Measurements from ENCODE around the gene ESPN.
"Not testable (repeated sequence)": the region's sequence is repeated elsewhere in the genome, so short reads cannot be mapped to it uniquely, and the experiment has no call there.

ESPN gene, protein sequence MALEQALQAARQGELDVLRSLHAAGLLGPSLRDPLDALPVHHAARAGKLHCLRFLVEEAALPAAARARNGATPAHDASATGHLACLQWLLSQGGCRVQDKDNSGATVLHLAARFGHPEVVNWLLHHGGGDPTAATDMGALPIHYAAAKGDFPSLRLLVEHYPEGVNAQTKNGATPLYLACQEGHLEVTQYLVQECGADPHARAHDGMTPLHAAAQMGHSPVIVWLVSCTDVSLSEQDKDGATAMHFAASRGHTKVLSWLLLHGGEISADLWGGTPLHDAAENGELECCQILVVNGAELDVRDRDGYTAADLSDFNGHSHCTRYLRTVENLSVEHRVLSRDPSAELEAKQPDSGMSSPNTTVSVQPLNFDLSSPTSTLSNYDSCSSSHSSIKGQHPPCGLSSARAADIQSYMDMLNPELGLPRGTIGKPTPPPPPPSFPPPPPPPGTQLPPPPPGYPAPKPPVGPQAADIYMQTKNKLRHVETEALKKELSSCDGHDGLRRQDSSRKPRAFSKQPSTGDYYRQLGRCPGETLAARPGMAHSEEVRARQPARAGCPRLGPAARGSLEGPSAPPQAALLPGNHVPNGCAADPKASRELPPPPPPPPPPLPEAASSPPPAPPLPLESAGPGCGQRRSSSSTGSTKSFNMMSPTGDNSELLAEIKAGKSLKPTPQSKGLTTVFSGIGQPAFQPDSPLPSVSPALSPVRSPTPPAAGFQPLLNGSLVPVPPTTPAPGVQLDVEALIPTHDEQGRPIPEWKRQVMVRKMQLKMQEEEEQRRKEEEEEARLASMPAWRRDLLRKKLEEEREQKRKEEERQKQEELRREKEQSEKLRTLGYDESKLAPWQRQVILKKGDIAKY

DNA sequence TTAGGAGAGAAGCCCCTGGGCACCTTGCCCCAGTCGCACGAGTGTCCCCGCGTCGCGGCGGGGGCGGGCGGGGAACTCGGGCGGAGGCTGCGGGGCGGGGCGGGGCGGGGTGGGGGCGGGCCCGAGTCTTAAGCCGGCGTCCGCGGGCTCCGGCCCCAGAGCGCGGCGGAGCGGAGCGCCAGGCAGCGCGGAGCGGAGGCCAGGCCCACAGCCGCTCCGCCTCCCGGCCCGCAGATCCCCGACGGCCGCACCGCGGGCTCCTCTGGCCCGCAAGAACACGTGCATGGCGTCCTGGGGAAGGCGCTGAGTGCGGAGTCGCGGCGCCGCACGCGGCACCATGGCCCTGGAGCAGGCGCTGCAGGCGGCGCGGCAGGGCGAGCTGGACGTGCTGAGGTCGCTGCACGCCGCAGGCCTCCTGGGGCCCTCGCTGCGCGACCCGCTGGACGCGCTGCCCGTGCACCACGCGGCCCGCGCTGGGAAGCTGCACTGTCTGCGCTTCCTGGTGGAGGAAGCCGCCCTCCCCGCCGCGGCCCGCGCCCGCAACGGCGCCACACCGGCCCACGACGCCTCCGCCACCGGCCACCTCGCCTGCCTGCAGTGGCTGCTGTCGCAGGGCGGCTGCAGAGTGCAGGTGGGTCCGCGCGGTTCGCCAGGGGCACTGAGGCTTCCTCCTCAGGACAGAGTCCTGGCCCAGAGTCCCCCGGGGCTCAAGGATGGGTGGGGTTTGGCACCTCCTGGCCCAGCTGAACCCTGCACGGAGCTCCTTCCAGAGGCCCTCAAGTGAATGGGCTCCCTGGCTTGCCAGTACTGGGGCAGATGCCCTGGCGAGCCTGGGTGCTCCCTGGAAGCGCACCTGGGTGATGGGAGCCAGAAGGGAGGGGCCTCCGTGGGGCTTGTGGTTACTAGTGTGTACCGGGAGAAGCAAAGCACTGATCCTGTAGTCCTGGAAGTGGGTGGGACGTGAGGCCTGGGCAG lies at the start of gene ESPN:
Gene ESPN, plus strand, starts transcription at position 158 of the 975 bp plus-strand sequence. Its CDS starts 180 bp downstream, at position 338.
- no peak for DNase-seq

DNA sequence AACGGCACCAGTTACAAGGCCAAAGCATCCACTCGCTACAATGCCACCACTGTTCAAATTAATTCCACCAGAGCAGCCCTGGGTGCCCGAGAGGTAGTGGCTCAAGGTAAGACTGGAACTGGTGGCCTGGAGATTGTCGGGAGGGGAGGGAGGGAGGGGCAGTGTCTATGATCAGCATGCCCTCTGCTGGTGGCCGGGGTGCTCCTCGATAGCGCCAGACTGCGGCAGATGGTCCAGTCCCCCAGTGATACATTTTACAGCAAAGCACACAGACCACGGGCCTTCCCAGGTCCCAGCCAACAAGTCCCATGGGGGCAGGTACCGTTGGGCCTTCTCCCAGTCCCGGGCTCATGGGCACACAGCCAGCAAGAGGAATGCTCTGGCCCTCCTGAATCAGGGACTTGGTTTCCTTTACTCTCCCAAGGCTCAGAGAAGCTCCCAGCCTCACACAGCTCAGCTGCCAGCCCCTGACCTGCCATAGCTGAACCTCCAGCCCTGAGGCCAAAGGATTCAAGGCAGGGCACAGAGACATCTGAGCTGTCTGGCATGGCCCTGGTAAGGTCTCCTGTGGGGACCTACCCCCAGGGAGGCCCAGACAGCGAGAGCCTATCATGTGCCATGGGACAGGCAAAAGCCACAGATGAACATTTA lies 46.4 kb upstream of the ESPN start:
- DNase-seq: no peak

DNA sequence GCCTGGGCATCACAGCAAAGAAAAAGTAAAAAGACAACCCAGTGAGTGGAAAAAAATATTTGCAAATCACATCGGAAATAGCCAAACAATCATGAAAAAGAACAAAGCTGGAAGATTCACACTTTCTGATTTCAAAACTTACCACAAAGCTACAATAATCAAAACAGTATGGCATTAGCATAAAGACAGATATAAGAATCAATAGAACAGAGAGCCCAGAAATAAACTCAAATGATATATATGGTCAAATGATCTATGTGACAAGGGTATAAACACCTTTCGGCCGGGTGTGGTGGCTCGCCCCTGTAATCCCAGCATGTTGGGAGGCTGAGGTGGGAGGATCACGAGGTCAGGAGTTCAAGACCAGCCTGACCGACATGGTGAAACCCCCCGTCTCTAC lies 44.5 kb upstream of the ESPN start:
- DNase-seq: no peak

DNA sequence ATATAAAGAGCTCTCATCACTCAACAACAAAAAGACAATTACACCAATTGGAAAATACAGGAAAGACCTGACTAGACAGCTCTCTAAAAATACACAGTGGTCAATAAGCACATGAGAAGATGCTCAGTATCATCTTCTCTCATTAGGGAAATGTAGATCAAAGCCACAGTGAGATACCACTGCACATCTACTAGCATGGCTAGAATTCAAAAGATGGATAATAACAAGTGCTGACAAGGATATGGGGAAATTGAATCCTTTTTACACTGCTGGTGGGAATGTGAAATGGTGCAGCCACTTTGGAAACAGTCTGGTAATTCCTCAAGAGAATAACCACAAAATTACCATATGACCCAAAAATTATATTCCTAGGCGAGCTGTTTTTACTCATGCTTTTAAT lies 40.4 kb upstream of the ESPN start:
- DNase-seq: no peak

DNA sequence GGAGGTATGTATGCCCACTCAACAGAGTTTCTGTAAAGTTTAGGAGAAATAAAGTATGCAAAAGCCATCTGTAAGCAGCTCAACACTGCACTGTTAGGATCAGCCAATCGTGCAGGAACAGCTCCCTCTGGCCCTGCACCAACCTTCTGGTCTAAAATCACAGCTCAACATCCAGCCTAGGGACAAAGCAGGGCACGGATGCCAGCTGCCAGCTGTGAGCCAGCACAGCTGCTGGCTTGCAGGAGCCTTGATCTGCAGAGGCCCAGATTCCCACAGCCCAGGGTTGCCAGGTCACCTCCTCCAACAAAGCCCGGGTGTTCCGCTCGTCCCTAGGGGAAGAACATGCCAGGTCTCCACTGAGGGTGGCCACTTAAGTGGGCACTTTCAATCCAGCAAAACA lies 39.6 kb upstream of the ESPN start:
- no peak for DNase-seq

DNA sequence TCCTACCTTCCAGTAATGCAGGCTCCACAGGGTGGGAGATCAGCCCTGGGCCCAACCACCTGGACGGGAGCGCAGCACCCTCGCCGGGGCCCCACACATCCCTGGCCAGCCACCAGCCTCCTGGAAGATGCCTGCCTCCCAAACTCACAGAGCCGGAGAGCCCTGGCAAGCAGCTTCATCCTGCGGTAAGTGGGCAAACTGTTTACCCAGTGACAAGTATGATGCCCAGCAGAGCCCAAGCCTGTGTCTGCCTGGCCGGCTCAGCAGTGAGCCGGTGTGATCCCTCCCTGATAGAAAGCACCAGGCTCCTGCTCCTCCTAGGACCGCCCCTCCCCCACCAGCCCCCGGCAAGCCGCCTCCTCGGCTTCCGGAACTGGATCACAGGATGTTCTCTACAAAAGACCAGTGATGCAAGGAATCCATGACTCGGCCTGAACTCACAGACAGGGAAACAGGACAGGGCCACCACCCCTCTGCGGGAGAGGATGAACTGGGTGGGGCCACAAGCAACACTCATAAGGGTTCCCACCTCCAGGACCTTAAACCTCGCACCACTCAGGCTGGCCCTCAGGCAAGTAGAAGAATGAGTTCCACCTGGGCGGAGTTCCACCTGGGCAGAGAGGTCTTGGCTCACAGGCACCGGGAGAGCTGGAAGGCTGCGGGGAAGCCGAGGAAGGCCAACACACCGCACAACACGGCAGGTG lies 38.9 kb upstream of the ESPN start:
- DNase-seq: no peak

DNA sequence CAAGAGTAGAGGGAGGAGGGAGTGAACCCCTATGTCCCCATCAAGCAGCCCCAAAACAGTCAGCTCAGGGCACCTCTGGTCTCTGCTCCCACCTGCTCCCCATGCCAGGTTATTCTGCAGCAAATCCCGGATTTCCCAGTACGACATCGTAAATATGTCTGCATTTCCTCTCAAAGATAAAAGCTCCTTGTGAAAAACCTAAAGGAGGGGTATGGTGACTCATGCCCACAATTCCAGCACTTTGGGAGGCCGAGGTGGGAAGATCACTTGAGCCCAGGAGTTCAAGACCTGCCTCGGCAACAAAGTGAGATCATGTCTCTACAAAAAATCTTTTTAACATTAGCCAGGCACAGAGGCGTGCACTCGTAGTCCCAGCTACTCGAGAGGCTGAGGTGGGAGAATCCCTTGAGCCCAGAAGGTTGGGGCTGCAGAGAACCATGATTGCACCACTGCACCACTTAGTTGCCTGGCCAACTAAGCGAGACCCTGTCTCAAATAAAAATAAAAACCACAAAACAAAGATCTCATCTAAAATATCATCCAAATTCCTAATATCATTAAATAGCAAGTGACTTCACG lies 38.1 kb upstream of the ESPN start:
- no peak for DNase-seq

DNA sequence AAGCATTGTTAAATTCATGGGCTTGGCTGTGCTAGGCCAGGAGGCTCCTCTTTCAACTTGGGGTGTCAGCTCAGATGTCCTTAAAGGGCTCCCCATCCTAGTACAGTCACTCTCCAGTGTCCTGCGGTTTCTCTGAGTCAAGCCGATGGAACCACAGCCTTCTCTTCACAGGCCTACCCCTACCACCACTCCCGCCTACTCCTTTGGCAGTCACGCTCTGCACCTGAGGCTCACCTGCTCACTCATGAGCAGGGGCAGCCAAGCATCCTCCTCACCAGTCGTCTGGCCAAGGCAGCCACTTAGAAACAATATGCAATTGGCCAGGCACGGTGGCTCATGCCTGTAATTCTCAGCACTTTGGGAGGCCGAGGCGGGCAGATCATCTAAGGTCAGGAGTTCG lies 34.6 kb upstream of the ESPN start:
- DNase-seq: no peak

DNA sequence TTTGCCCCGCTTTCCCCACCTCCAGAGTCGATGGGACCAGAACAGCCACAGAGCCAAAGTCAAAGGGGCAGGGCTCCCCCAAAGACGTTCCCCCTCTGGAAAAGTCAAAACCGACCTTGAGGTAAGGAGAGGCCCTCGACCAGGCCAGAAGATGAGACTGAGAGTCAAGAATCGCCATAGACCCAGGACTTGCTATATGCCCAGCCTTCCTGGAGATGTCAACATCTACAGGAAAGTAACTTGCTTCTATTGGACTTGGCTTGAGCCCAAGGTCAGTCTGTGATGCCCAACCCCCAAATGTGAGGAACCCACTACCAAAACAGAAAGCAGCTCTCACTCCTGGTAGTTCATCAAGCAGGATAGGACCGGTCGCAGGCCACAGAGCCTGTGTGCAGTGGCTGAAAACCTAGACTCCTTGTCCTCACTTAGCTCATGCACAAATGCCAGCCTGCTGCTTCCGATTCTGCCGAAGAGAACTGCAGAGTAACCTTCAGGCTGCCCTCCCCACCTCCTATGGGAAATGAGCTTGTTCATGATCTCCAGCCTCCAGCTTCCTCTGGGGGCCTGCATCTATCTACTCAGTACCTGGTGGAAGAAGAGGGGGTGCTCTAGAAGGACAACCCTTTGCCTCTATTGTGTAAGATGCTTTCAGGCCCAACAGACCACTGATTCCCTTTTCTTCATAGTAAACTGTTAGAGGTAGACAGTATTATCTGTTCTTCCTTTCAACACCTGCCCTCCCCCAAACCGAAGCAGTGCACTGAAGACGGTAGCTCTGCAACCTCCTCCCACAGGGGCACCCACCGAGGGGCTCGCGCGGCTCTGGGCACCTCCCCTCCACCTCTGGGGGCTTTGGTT lies 32.4 kb upstream of the ESPN start:
- no peak for DNase-seq

DNA sequence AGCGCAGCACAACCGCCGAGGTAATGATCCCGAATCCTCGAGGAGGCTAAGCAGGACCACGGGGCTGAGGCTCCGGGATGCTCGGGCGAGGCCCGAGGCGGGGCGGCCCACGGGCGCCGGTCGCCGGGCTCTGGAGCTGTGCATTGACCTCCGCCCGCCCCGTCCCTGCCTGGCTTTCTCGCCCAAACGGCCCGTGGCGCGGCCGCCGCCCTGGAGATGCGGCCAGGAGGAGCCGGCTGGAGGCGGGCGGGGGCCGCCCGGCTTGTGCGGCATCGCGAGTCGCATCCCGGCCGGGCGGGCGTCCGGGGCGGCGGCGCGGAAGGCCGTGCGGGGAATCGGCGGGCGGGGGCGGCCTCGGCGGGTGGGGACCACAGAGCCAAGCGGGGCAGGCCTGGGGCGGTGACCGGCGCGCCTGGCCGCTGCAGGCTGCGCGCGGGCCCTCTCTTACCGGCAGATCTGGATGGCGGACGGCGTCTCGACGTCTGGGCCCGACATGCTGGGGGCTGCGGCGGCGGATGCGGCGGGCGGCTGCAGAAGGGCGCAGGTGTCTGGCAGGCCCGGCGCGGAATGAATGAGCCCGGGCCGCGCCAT lies 31.7 kb upstream of the ESPN start:
- no peak for DNase-seq

DNA sequence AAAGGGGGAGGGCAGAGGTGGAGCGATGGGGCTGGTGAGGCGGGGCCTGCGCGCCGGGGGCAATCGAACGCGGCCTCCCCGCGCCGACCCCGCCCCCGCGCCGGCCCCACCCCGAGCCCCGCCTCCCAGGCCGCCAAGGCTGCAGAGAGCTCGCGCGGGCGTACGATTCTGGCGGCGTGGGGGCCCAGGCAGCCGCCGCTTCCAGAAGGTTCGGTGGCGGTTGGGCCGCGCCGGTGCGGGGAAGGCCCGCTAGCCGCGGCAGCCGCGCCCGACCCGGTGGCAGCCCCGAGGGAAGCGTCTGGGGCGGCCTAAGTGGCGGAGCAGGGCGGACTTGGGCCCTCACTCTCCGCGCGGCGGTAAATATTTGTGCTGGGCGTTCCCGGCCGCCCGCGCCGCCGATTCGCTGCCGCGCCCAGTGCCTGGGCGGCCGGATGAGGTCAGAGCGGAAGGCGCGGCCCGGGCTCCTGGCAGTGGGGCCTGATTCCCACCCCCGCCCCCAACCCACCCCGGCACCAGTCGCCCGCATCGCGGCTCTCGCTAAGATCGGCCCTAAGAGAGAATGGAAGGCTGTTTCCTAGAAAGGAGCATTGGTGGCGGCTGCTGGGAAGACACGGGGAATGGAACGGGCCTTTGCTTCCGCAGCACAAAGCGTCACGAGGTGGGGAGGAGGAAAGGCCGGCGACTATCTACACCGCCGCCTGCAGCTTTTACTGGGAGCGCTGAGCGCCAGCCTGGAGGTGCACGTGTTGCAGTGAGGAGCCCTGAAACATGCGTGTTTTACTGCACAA lies 31.0 kb upstream of the ESPN start, which contains the start of gene ACOT7:
Gene ACOT7, minus strand, starts transcription at position 368 of the 788 bp plus-strand sequence. CDS start 368 bp downstream, outside the sequence.
- peak; percentile 67 for DNase-seq

DNA sequence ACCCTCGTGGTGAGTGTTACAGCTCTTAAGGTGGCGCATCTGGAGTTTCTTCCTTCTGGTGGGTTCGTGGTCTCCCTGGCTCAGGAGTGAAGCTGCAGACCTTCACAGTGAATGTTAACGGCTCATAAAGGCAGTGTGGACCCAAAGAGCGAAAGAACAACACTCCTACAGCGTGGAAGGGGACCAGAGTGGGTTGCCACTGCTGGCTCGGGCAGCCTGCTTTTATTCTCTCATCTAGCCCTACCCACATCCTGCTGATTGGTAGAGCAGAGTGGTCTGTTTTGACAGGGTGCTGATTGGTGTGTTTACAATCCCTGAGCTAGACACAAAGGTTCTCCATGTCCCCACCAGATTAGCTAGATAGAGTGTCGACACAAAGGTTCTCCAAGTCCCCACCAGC lies 29.4 kb upstream of the ESPN start:
- DNase-seq: not testable (repeated sequence)

DNA sequence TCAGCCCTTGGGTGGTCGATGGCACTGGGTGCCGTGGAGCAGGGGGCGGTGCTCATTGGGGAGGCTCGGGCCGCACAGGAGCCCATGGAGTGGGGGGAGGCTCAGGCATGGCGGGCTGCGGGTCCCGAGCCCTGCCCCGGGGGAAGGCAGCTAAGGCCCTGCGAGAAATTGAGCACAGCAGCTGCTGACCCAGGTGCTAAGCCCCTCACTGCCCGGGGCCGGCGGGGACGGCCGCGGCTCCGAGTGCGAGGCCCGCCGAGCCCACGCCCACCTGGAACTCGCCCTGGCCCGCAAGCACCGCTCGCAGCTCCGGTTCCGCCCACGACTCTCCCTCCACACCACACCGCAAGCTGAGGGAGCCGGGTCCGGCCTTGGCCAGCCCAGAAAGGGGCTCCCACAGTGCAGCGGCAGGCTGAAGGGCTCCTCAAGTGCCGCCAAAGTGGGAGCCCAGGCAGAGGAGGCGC lies 28.8 kb upstream of the ESPN start:
- not testable (repeated sequence) for DNase-seq

DNA sequence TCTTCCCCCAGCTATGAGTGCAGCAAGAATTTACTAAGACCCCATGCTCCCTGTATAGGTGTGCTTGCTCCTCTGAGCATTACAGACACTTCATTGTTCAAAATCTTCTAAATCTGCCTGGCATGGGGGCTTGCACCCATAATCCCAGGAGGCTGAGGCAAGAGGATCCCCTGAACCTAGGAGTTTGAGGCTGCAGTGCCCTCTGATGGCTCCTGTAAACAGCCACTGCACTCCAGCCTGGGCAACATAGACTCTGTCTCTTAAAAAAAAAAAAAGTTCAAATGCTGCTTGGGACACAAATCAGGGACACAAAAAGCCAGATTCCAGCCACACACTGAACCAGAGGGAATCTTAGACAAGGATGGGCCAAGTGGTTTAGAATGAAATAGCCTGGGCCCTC lies 27.6 kb upstream of the ESPN start:
- DNase-seq: no peak

DNA sequence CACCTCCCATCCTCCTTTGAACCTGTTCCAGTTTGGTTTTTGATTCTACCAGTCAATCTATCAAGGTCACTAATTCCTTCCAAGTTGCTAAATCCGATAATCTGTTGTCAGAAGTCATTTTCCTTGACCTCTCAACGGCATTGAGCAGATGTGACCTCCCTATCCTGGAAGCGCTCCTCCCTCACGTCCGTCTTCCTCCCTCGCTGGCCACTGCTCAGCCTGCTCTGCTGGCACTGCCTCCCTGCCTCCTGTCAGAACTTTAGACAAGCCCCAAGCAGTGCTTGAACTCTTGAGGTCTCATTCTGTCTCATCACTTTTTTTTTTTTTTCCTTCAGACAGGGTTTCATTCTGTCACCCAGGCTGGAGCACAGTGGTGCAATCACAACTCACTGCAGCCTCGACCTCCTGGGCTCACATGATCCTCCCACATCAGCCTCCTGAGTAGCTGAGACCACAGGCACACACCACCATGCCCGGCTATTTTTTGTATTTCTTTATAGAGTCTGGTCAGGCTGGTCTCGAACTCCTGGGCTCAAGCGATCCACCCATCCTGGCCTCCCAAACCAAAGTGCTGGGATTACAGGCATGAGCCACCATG lies 26.6 kb upstream of the ESPN start:
- DNase-seq: no peak

DNA sequence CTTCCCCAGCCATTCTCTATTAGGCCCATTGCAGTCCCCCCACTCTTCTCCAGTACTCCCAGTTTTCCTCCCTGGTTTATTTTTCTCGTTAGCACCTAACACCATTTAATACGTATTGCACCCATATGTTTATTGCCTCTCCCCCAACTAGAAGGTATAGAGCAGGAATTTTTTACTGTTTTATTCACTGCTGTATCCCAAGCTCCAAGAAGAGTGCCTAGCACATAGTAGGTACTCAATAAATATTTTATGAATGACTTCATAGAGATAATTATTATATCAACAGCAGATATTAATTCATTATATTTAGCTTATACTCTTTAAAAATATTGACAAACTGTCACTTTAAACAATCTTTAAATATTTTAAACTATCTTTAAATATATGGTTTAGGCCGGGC lies 25.3 kb upstream of the ESPN start:
- no peak for DNase-seq

DNA sequence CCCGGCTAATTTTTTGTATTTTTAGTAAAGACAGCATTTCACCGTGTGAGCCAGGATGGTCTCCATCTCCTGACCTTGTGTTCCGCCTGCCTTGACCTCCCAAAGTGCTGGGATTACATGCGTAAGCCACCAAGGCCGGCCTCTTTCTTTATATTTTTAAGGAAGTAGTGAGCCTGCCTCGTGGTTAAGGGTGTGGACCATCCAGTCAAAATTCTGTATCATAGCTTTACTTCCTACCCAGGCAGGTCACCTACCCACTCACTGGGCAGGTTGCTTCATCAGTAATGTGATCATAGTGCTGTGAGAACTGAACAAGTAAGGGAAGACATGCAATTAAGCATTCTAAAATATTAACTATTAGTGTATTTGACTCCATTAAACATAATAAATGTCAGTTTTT lies 22.9 kb upstream of the ESPN start:
- no peak for DNase-seq

DNA sequence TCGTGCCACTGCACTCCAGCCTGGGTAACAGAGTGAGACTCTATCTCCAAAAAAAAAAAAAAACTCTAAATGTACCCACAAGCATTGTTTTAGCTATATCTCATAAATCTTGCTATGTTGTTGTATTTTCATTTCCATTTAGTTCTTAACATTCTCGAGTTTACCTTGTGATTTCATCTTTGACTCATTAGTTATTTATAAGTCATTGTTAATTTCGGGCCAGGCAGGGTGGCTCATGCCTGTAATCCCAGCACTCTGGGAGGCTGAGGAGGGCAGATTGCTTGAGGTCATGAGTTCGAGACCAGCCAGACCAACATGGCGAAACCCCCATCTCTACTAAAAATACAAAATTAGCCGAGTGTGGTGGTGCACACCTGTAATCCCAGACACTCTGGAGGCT lies 16.6 kb upstream of the ESPN start:
- DNase-seq: no peak

All from NCI-H1417 treated with DMSO at 0.1 percent for 48 hours (cell line).